Measurements from ENCODE around the gene NCAPD2.
A peak's percentile ranks its signal among the peaks of the same experiment; 100 is the strongest.

The NCAPD2 gene

GRCh38 chr12:6569786-6570185 lies 75.9 kb downstream of the NCAPD2 start:
- Mint-ChIP-seq H3K27ac (peak overlapping the region; percentile 48), H3K4me1 (ENCODE audit: low read depth) (peaks cover 51% of the 10 kb centered on the region), H3K9me3 (no peaks in the 10 kb centered on the region), H3K27me3 (no peaks in the 10 kb centered on the region), H3K4me3 (peak overlapping the region; percentile 100), H3K36me3 (ENCODE audit: low read depth) (peaks cover 76% of the 10 kb centered on the region)

GRCh38 chr12:6570264-6570887 lies 76.5 kb downstream of the NCAPD2 start:
- H3K27ac Mint-ChIP-seq, result peak overlapping the region; percentile 41
- peaks cover 53% of the 10 kb centered on the region for H3K4me1 Mint-ChIP-seq (ENCODE audit: low read depth)
- no peaks in the 10 kb centered on the region for H3K27me3 Mint-ChIP-seq
- peaks cover 77% of the 10 kb centered on the region for H3K36me3 Mint-ChIP-seq (ENCODE audit: low read depth)
- H3K4me3 Mint-ChIP-seq, result no peak overlapping the region
- no peaks in the 10 kb centered on the region for H3K9me3 Mint-ChIP-seq

- Mint-ChIP-seq H3K4me3 (no peak overlapping the region), H3K4me1 (ENCODE audit: low read depth) (peaks cover 37% of the 10 kb centered on the region), H3K36me3 (ENCODE audit: low read depth) (peaks cover 74% of the 10 kb centered on the region), H3K27me3 (no peaks in the 10 kb centered on the region), H3K27ac (peak overlapping the region; percentile 31), H3K9me3 (no peaks in the 10 kb centered on the region)
Observed at GRCh38 chr12:6573001-6573400, 79.1 kb downstream of the NCAPD2 start.

- no peaks in the 10 kb centered on the region for H3K27me3 Mint-ChIP-seq
- H3K27ac Mint-ChIP-seq, result peak overlapping the region; percentile 24
- H3K36me3 Mint-ChIP-seq (ENCODE audit: low read depth), result peaks cover 78% of the 10 kb centered on the region
- no peak overlapping the region for H3K4me3 Mint-ChIP-seq
- H3K9me3 Mint-ChIP-seq, result no peaks in the 10 kb centered on the region
- peaks cover 34% of the 10 kb centered on the region for H3K4me1 Mint-ChIP-seq (ENCODE audit: low read depth)
Observed at GRCh38 chr12:6574576-6575295, 80.8 kb downstream of the NCAPD2 start.

GRCh38 chr12:6575648-6576047 lies 81.7 kb downstream of the NCAPD2 start:
- no peak overlapping the region for H3K4me3 Mint-ChIP-seq
- no peaks in the 10 kb centered on the region for H3K27me3 Mint-ChIP-seq
- H3K9me3 Mint-ChIP-seq, result no peaks in the 10 kb centered on the region
- peaks cover 29% of the 10 kb centered on the region for H3K4me1 Mint-ChIP-seq (ENCODE audit: low read depth)
- H3K27ac Mint-ChIP-seq, result peak overlapping the region; percentile 42
- peaks cover 73% of the 10 kb centered on the region for H3K36me3 Mint-ChIP-seq (ENCODE audit: low read depth)
